ENCODE measurements around the gene TRPC6.

DNA sequence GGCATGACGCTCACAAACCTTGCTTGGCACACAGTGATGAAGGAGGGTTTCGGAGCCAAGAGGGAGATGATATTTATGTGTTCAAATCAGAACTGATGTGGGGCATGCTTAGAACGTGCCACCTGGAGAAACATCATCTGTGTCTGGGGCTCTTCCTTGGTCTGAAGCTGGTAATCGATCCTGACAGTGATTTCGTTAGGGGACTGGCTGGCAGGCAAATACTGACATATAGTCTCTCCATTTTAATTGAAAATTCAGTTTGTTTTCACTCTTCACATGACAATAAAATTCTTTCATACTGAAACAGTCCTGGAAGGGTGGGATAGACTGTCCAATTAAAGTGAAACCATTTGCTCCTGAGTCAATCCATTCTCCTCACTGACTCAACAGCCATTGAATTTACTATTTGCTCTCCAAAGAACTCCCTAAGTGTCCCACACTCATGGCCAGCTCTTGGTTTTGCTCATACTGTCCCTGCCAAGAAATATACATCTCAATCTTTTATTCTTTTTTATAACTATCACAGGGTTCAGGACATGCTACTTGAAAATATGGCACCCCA, 134.8 kb downstream of the TRPC6 start:
- TF ChIP-seq ZFP36 (IDR thresholded peaks at IDR 0.05; ENCODE audit: low read depth, low read length, partially characterized antibody) (no peak), NBN (IDR thresholded peaks at IDR 0.05; ENCODE audit: low read depth) (no peak), ZNF232 (CRISPR knock-in tag; IDR thresholded peaks at IDR 0.05) (no peak), RFX5 (IDR thresholded peaks at IDR 0.05; ENCODE audit: low read depth, low read length) (no peak), MAFK (IDR thresholded peaks at IDR 0.05; ENCODE audit: low read length) (no peak), ZNF589 (CRISPR knock-in tag; IDR thresholded peaks at IDR 0.05; ENCODE audit: low read depth) (no peak), SMC3 (conservative IDR thresholded peaks at IDR 0.05; ENCODE audit: insufficient read depth, low read depth, low read length) (no peak), GTF2F1 (IDR thresholded peaks at IDR 0.05; ENCODE audit: low read depth, low read length) (no peak), LARP7 (IDR thresholded peaks at IDR 0.05) (no peak)
- TF ChIP-seq, protein P1, sequence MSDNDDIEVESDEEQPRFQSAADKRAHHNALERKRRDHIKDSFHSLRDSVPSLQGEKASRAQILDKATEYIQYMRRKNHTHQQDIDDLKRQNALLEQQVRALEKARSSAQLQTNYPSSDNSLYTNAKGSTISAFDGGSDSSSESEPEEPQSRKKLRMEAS (CRISPR knock-in tag; IDR thresholded peaks at IDR 0.05), result no peak
- TF ChIP-seq, protein P2, sequence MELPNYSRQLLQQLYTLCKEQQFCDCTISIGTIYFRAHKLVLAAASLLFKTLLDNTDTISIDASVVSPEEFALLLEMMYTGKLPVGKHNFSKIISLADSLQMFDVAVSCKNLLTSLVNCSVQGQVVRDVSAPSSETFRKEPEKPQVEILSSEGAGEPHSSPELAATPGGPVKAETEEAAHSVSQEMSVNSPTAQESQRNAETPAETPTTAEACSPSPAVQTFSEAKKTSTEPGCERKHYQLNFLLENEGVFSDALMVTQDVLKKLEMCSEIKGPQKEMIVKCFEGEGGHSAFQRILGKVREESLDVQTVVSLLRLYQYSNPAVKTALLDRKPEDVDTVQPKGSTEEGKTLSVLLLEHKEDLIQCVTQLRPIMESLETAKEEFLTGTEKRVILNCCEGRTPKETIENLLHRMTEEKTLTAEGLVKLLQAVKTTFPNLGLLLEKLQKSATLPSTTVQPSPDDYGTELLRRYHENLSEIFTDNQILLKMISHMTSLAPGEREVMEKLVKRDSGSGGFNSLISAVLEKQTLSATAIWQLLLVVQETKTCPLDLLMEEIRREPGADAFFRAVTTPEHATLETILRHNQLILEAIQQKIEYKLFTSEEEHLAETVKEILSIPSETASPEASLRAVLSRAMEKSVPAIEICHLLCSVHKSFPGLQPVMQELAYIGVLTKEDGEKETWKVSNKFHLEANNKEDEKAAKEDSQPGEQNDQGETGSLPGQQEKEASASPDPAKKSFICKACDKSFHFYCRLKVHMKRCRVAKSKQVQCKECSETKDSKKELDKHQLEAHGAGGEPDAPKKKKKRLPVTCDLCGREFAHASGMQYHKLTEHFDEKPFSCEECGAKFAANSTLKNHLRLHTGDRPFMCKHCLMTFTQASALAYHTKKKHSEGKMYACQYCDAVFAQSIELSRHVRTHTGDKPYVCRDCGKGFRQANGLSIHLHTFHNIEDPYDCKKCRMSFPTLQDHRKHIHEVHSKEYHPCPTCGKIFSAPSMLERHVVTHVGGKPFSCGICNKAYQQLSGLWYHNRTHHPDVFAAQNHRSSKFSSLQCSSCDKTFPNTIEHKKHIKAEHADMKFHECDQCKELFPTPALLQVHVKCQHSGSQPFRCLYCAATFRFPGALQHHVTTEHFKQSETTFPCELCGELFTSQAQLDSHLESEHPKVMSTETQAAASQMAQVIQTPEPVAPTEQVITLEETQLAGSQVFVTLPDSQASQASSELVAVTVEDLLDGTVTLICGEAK (IDR thresholded peaks at IDR 0.05), result no peak
- TF ChIP-seq, protein P2 (CRISPR knock-in tag; IDR thresholded peaks at IDR 0.05), result no peak
- TF ChIP-seq, protein P3, sequence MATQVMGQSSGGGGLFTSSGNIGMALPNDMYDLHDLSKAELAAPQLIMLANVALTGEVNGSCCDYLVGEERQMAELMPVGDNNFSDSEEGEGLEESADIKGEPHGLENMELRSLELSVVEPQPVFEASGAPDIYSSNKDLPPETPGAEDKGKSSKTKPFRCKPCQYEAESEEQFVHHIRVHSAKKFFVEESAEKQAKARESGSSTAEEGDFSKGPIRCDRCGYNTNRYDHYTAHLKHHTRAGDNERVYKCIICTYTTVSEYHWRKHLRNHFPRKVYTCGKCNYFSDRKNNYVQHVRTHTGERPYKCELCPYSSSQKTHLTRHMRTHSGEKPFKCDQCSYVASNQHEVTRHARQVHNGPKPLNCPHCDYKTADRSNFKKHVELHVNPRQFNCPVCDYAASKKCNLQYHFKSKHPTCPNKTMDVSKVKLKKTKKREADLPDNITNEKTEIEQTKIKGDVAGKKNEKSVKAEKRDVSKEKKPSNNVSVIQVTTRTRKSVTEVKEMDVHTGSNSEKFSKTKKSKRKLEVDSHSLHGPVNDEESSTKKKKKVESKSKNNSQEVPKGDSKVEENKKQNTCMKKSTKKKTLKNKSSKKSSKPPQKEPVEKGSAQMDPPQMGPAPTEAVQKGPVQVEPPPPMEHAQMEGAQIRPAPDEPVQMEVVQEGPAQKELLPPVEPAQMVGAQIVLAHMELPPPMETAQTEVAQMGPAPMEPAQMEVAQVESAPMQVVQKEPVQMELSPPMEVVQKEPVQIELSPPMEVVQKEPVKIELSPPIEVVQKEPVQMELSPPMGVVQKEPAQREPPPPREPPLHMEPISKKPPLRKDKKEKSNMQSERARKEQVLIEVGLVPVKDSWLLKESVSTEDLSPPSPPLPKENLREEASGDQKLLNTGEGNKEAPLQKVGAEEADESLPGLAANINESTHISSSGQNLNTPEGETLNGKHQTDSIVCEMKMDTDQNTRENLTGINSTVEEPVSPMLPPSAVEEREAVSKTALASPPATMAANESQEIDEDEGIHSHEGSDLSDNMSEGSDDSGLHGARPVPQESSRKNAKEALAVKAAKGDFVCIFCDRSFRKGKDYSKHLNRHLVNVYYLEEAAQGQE (IDR thresholded peaks at IDR 0.05; ENCODE audit: borderline replicate concordance), result no peak
- TF ChIP-seq, protein P3 (CRISPR knock-in tag; IDR thresholded peaks at IDR 0.05; ENCODE audit: low read depth), result no peak

All from K562 (cell line).